NB4 (cell line): ENCODE results near the gene PADI2.
A peak's percentile ranks its signal among the peaks of the same experiment; 100 is the strongest.

Experiments used
- DNase-seq: peaks from one replicate; pipeline ENCODE4 v3.0.0; 2010; ENCODE audit warnings: low read depth
- H3K4me3 ChIP-seq: one replicate; pipeline ENCODE4 v1.5.1; 2011; ENCODE audit warnings: mild to moderate bottlenecking, low read depth, low read length, moderate library complexity
- CTCF ChIP-seq: IDR thresholded peaks from one replicate; pipeline ENCODE4 v1.5.1; 2012; ENCODE audit warnings: low read depth, low read length
- MAX ChIP-seq: IDR thresholded peaks from 2 replicates; pipeline ENCODE4 v1.6.1; 2011; ENCODE audit warnings: low read depth, low read length
- MYC ChIP-seq: IDR thresholded peaks from 2 replicates; pipeline ENCODE4 v1.6.1; 2011; ENCODE audit warnings: low read depth, low read length
- POLR2A ChIP-seq: IDR thresholded peaks from 2 replicates; pipeline ENCODE4 v1.6.1; 2011; ENCODE audit warnings: mild to moderate bottlenecking; ENCODE audit not compliant: insufficient read length; ENCODE audit errors: extremely low read depth

PADI2 gene

GRCh38 chr1:17158961-17159360, 39.7 kb upstream of the PADI2 start:
- no peak overlapping the region for H3K4me3 ChIP-seq
- TF ChIP-seq MYC, result no peak
- TF ChIP-seq CTCF, result no peak
- no peak for TF ChIP-seq POLR2A
- no peak for TF ChIP-seq MAX

GRCh38 chr1:17156108-17156507, 36.9 kb upstream of the PADI2 start:
- peak; percentile 34 for DNase-seq
- TF ChIP-seq CTCF, result no peak
- no peak for TF ChIP-seq MAX
- TF ChIP-seq MYC, result no peak
- TF ChIP-seq POLR2A, result no peak
- no peak overlapping the region for H3K4me3 ChIP-seq

More at GRCh38 chr1:17158961-17159360, 39.7 kb upstream of the PADI2 start:
- no peak for DNase-seq

GRCh38 chr1:17155257-17155920, 36.1 kb upstream of the PADI2 start:
- no peak overlapping the region for H3K4me3 ChIP-seq
- TF ChIP-seq MYC, result no peak
- TF ChIP-seq MAX, result no peak
- TF ChIP-seq CTCF, result no peak
- TF ChIP-seq POLR2A, result no peak
- no peak for DNase-seq

- no peak overlapping the region for H3K4me3 ChIP-seq
- DNase-seq, result no peak
- no peak for TF ChIP-seq MAX
- TF ChIP-seq MYC, result no peak
- no peak for TF ChIP-seq CTCF
- no peak for TF ChIP-seq POLR2A
These were observed 30.5 kb upstream of the PADI2 start for GRCh38 chr1:17149771-17150170.

- no peak for DNase-seq
- TF ChIP-seq MAX, result no peak
- no peak for TF ChIP-seq CTCF
- TF ChIP-seq MYC, result no peak
- no peak for TF ChIP-seq POLR2A
- H3K4me3 ChIP-seq, result no peak overlapping the region
These were observed 29.8 kb upstream of the PADI2 start for GRCh38 chr1:17148950-17149608.
